WTC11 (cell line): ENCODE results near the gene SCFD1.

Source experiments
- FOXP1 ChIP-seq: sonication (generic); formaldehyde crosslinking; IDR thresholded peaks from 2 replicates; pipeline ENCODE4 v1.8.0; 2022; ENCODE audit warnings: missing genetic modification reagents, mild to moderate bottlenecking, moderate library complexity, borderline replicate concordance
- SMAD4 ChIP-seq: sonication (generic); formaldehyde crosslinking; IDR thresholded peaks from 2 replicates; pipeline ENCODE4 v1.8.0; 2022; ENCODE audit warnings: mild to moderate bottlenecking, missing genetic modification reagents
- TF ChIP-seq, protein P1 (sequence below): fragments of 200-600 bp; IDR thresholded peaks from 2 replicates; pipeline ENCODE4 v1.8.0; 2022; ENCODE audit warnings: antibody characterized with exemption
- TF ChIP-seq, protein P2 (sequence below): fragments of 250-450 bp; sonication (Bioruptor Pico); IDR thresholded peaks from 2 replicates; pipeline ENCODE4 v2.1.2; 2022; ENCODE audit warnings: mild to moderate bottlenecking, moderate library complexity
- TF ChIP-seq, protein P3 (sequence below): sonication (generic); formaldehyde crosslinking; IDR thresholded peaks from 2 replicates; pipeline ENCODE4 v1.8.1; 2022; ENCODE audit warnings: low read depth, mild to moderate bottlenecking, moderate library complexity, missing genetic modification reagents, borderline replicate concordance
- TF ChIP-seq, protein P4 (sequence below): sonication (generic); formaldehyde crosslinking; IDR thresholded peaks from 2 replicates; pipeline ENCODE4 v1.8.0; 2023; ENCODE audit warnings: mild to moderate bottlenecking, missing genetic modification reagents

DNA sequence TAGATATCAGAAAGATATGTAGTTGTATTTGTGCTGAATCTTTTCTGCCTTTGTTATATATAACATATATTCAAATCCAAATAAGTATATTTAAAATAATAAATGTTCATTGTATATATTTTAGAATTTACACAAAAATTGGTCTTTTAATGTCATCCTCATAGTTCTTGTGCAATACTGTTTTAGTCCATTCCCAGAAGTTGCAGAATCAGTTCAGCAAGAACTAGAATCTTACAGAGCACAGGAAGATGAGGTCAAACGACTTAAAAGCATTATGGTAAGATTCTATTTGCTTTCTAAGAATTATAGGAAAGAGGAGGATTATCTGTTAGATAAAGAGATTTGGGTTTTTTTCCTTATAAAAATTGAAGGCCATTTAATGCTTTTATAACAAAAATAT, 51.0 kb downstream of the SCFD1 start:
- TF ChIP-seq, protein P1, sequence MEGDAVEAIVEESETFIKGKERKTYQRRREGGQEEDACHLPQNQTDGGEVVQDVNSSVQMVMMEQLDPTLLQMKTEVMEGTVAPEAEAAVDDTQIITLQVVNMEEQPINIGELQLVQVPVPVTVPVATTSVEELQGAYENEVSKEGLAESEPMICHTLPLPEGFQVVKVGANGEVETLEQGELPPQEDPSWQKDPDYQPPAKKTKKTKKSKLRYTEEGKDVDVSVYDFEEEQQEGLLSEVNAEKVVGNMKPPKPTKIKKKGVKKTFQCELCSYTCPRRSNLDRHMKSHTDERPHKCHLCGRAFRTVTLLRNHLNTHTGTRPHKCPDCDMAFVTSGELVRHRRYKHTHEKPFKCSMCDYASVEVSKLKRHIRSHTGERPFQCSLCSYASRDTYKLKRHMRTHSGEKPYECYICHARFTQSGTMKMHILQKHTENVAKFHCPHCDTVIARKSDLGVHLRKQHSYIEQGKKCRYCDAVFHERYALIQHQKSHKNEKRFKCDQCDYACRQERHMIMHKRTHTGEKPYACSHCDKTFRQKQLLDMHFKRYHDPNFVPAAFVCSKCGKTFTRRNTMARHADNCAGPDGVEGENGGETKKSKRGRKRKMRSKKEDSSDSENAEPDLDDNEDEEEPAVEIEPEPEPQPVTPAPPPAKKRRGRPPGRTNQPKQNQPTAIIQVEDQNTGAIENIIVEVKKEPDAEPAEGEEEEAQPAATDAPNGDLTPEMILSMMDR = no peak
- TF ChIP-seq, protein P2, sequence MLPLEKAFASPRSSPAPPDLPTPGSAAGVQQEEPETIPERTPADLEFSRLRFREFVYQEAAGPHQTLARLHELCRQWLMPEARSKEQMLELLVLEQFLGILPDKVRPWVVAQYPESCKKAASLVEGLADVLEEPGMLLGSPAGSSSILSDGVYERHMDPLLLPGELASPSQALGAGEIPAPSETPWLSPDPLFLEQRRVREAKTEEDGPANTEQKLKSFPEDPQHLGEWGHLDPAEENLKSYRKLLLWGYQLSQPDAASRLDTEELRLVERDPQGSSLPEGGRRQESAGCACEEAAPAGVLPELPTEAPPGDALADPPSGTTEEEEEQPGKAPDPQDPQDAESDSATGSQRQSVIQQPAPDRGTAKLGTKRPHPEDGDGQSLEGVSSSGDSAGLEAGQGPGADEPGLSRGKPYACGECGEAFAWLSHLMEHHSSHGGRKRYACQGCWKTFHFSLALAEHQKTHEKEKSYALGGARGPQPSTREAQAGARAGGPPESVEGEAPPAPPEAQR (CRISPR knock-in tag) = no peak
- TF ChIP-seq, protein P3, sequence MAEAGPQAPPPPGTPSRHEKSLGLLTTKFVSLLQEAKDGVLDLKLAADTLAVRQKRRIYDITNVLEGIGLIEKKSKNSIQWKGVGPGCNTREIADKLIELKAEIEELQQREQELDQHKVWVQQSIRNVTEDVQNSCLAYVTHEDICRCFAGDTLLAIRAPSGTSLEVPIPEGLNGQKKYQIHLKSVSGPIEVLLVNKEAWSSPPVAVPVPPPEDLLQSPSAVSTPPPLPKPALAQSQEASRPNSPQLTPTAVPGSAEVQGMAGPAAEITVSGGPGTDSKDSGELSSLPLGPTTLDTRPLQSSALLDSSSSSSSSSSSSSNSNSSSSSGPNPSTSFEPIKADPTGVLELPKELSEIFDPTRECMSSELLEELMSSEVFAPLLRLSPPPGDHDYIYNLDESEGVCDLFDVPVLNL (CRISPR knock-in tag) = no peak
- no peak for TF ChIP-seq FOXP1 (CRISPR knock-in tag)
- no peak for TF ChIP-seq SMAD4 (CRISPR knock-in tag)
- TF ChIP-seq, protein P4, sequence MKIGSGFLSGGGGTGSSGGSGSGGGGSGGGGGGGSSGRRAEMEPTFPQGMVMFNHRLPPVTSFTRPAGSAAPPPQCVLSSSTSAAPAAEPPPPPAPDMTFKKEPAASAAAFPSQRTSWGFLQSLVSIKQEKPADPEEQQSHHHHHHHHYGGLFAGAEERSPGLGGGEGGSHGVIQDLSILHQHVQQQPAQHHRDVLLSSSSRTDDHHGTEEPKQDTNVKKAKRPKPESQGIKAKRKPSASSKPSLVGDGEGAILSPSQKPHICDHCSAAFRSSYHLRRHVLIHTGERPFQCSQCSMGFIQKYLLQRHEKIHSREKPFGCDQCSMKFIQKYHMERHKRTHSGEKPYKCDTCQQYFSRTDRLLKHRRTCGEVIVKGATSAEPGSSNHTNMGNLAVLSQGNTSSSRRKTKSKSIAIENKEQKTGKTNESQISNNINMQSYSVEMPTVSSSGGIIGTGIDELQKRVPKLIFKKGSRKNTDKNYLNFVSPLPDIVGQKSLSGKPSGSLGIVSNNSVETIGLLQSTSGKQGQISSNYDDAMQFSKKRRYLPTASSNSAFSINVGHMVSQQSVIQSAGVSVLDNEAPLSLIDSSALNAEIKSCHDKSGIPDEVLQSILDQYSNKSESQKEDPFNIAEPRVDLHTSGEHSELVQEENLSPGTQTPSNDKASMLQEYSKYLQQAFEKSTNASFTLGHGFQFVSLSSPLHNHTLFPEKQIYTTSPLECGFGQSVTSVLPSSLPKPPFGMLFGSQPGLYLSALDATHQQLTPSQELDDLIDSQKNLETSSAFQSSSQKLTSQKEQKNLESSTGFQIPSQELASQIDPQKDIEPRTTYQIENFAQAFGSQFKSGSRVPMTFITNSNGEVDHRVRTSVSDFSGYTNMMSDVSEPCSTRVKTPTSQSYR (CRISPR knock-in tag) = no peak
